ENCODE measurements around the gene PLPP1. TPM values are rescaled to one million over a fixed set of nuclear protein-coding genes. Genes with fewer than 3 reads are reported as not detected.

PLPP1 gene
- total and polyA plus RNA-seq, 4 experiments from 2014 or later, result 6.1 to 12.4 (median 8.6) TPM

DNA sequence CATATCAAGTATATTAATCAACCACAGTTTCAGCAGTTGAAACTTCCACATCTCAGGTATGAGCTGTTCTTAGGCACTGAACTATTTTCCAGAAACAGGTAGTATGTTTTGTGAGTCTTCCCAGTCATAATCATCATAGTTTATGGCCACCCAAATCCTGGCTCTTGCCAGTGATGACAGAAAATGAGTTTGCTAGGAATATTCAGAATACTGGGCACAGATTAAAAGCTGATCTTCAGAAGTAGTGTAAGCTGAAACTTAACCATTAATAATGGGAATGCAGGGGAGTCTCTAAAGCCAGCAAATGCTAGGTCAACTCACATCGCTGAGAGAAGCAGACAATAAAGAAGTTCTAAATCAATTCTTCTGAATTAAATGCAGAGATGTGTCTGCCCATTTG lies 64.5 kb downstream of the PLPP1 start:
- Histone ChIP-seq H3K27me3 (ENCODE audit: insufficient read depth, low read length) (no peaks in the 10 kb centered on the region), H3K27ac (ENCODE audit: low read depth, low read length) (no peak overlapping the region), H3K36me3 (ENCODE audit: insufficient read depth, low read length) (no peaks in the 10 kb centered on the region), H3K4me3 (ENCODE audit: low read length in 2 of 2) (no peak overlapping the region), H3K4me1 (ENCODE audit: insufficient read depth, low read length) (no peaks in the 10 kb centered on the region), H3K9me3 (ENCODE audit: control insufficient read depth in 1 of 2, low read length in 2 of 2) (no peaks in the 10 kb centered on the region)
- Mint-ChIP-seq H3K9me3 (peaks cover 0 to 3% (median 0%) of the 10 kb centered on the region in 8 donors), H3K27ac (peak overlapping the region in 1 of 7 donors; percentile 22), H3K4me1 (peaks cover 0 to 9% (median 0%) of the 10 kb centered on the region in 4 donors), H3K36me3 (peaks cover 11 to 21% of the 10 kb centered on the region in 2 donors), H3K27me3 (no peaks in the 10 kb centered on the region), H3K4me3 (no peak overlapping the region)
- ChIA-PET CTCF (ENCODE audit: partially characterized antibody) (no interaction called here), POLR2A (ENCODE audit: partially characterized antibody) (no interaction called here)
- intact Hi-C loops (cut with micrococcal nuclease), result no loop called here
- no peak for DNase-seq

DNA sequence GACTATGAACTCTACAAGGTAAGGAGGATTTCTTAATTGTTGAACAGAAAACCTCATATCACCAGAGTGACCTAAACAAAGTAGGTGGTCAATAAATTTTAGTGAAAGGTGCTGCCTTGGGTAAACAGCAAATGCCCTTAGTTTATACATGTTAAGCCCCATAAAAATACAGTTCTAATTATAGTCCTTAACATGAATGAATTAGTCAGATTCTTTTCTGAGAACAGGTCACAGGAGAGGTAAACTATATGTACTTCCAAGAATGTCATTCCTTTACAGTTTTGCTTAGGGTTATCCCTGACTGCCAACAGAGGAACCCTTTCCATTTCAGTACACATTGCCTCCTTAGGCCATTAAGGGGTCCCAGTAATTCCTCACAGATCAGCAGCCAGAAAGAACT lies 64.9 kb downstream of the PLPP1 start:
- Mint-ChIP-seq H3K4me1 (peaks cover 0 to 9% (median 0%) of the 10 kb centered on the region in 4 donors), H3K27ac (no peak overlapping the region), H3K9me3 (peaks cover 0 to 3% (median 0%) of the 10 kb centered on the region in 8 donors), H3K27me3 (no peaks in the 10 kb centered on the region), H3K4me3 (no peak overlapping the region), H3K36me3 (peaks cover 11 to 21% of the 10 kb centered on the region in 2 donors)
- intact Hi-C loops (cut with micrococcal nuclease), result no loop called here
- DNase-seq, result no peak
- no peaks in the 10 kb centered on the region for H3K4me1 ChIP-seq (ENCODE audit: insufficient read depth, low read length)
- no peak overlapping the region for H3K4me3 ChIP-seq (ENCODE audit: low read length in 2 of 2)
- H3K27ac ChIP-seq (ENCODE audit: low read depth, low read length), result no peak overlapping the region
- no peaks in the 10 kb centered on the region for H3K36me3 ChIP-seq (ENCODE audit: insufficient read depth, low read length)
- no peaks in the 10 kb centered on the region for H3K27me3 ChIP-seq (ENCODE audit: insufficient read depth, low read length)
- ChIA-PET POLR2A (ENCODE audit: partially characterized antibody) (no interaction called here), CTCF (ENCODE audit: partially characterized antibody) (no interaction called here)
- no peaks in the 10 kb centered on the region for H3K9me3 ChIP-seq (ENCODE audit: control insufficient read depth in 1 of 2, low read length in 2 of 2)

DNA sequence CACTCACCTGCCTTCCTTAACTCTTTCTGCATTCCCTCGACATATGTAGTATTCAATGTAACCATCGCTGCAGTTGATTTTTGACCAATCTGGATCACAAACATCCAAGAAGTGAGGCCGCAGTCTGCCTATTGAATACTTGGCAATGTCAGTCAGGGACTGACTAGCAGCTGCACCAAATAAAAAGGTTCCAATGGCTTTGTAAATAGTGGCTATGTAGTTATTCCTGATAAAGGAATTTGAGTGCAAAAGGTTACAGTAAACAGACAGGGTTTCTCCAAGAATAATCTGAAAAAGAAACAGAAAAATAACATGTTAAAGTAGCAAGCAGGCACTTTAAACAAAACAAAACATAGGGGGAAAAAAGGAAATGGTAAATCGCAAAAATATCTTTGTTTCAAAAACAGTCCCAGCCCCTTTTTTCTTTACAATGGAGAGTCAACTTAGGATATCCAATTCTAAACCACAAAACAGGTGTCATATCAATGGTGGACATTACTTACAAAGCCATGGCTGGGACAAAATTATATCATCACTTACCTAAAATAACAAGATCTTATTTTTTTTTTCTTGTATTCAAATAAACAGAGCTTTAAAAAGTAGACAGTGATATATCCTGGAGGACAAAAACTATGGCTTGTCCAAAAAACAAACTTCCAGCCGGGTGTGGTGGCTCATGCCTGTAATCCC lies 66.8 kb downstream of the PLPP1 start:
- Histone ChIP-seq H3K27ac (ENCODE audit: low read depth, low read length) (no peak overlapping the region), H3K4me3 (ENCODE audit: low read length in 2 of 2) (no peak overlapping the region), H3K9me3 (ENCODE audit: control insufficient read depth in 1 of 2, low read length in 2 of 2) (no peaks in the 10 kb centered on the region), H3K27me3 (ENCODE audit: insufficient read depth, low read length) (no peaks in the 10 kb centered on the region), H3K36me3 (ENCODE audit: insufficient read depth, low read length) (no peaks in the 10 kb centered on the region), H3K4me1 (ENCODE audit: insufficient read depth, low read length) (no peaks in the 10 kb centered on the region)
- Mint-ChIP-seq H3K4me3 (no peak overlapping the region), H3K27me3 (no peaks in the 10 kb centered on the region), H3K9me3 (peaks cover 0 to 3% (median 0%) of the 10 kb centered on the region in 8 donors), H3K27ac (no peak overlapping the region), H3K36me3 (peaks cover 11 to 28% of the 10 kb centered on the region in 2 donors), H3K4me1 (peaks cover 0 to 9% (median 0%) of the 10 kb centered on the region in 4 donors)
- ChIA-PET POLR2A (ENCODE audit: partially characterized antibody) (interaction anchor here (0.6 kb wide), 1 partner anchor 1048 kb away, joined by 4 read pairs; no protein-coding TSS in a partner anchor), CTCF (ENCODE audit: partially characterized antibody) (no interaction called here)
- intact Hi-C loops (cut with micrococcal nuclease), result no loop called here
- DNase-seq, result no peak

DNA sequence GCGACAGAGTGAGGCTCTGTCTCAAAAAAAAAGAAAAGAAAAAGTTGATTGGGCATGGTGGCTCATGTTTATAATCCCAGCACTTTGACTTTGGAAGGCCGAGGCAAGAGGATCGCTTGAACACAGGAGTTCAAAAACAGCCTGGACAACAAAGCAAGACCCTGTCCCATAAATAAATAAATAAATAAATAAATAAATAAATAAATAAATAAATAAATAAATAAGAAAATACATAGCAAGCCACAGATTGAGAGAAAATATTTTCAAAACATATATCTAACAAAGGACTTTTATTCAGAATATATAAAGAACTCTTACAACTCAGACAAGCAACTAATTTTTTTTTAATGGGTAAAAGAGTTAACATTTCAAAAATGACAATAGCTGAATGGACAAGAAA lies 71.2 kb downstream of the PLPP1 start:
- Histone ChIP-seq H3K4me3 (ENCODE audit: low read length in 2 of 2) (no peak overlapping the region), H3K27me3 (ENCODE audit: insufficient read depth, low read length) (no peaks in the 10 kb centered on the region), H3K9me3 (ENCODE audit: control insufficient read depth in 1 of 2, low read length in 2 of 2) (no peaks in the 10 kb centered on the region), H3K4me1 (ENCODE audit: insufficient read depth, low read length) (no peaks in the 10 kb centered on the region), H3K36me3 (ENCODE audit: insufficient read depth, low read length) (no peaks in the 10 kb centered on the region), H3K27ac (ENCODE audit: low read depth, low read length) (no peak overlapping the region)
- ChIA-PET CTCF (ENCODE audit: partially characterized antibody) (interaction anchor here (1.0 kb wide), 1 partner anchor 10 kb away, joined by 3 read pairs; no protein-coding TSS in a partner anchor), POLR2A (ENCODE audit: partially characterized antibody) (no interaction called here)
- H3K4me3 Mint-ChIP-seq, result no peak overlapping the region
- no peak overlapping the region for H3K27ac Mint-ChIP-seq
- intact Hi-C loops (cut with micrococcal nuclease), result no loop called here
- no peaks in the 10 kb centered on the region for H3K27me3 Mint-ChIP-seq
- peaks cover 0 to 3% (median 0%) of the 10 kb centered on the region in 8 donors for H3K9me3 Mint-ChIP-seq
- no peak for DNase-seq
- H3K4me1 Mint-ChIP-seq, result peaks cover 0 to 7% (median under 1%) of the 10 kb centered on the region in 4 donors
- peaks cover 11 to 29% of the 10 kb centered on the region in 2 donors for H3K36me3 Mint-ChIP-seq

DNA sequence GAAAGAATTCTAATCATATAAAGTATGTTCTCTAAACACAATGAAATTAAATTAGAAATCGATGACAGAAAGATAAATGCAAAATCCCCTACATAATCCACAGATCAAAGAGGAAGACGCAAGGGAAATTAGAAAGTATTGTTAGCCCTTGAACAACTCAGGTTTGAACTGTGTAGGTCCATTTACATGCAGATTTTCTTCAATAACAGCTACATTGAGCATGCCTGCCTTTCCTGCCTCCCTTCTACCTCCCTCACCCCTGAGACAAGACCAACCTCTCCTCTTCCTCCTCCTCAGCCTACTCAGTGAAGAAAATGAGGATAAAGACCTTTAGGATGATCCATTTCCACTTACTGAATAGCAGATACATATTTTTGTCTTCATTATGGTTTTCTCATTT lies 75.2 kb downstream of the PLPP1 start:
- Histone ChIP-seq H3K36me3 (ENCODE audit: insufficient read depth, low read length) (no peaks in the 10 kb centered on the region), H3K4me3 (ENCODE audit: low read length in 2 of 2) (no peak overlapping the region), H3K9me3 (ENCODE audit: control insufficient read depth in 1 of 2, low read length in 2 of 2) (no peaks in the 10 kb centered on the region), H3K27ac (ENCODE audit: low read depth, low read length) (no peak overlapping the region), H3K4me1 (ENCODE audit: insufficient read depth, low read length) (no peaks in the 10 kb centered on the region), H3K27me3 (ENCODE audit: insufficient read depth, low read length) (no peaks in the 10 kb centered on the region)
- Mint-ChIP-seq H3K4me3 (no peak overlapping the region), H3K4me1 (peaks cover 0 to 1% (median under 1%) of the 10 kb centered on the region in 4 donors), H3K27ac (no peak overlapping the region), H3K27me3 (no peaks in the 10 kb centered on the region), H3K9me3 (no peaks in the 10 kb centered on the region), H3K36me3 (peaks cover 5 to 18% of the 10 kb centered on the region in 2 donors)
- POLR2A ChIA-PET (ENCODE audit: partially characterized antibody), result no interaction called here
- intact Hi-C loops (cut with micrococcal nuclease), result no loop called here
- CTCF ChIA-PET (ENCODE audit: partially characterized antibody), result no interaction called here
- DNase-seq, result no peak

DNA sequence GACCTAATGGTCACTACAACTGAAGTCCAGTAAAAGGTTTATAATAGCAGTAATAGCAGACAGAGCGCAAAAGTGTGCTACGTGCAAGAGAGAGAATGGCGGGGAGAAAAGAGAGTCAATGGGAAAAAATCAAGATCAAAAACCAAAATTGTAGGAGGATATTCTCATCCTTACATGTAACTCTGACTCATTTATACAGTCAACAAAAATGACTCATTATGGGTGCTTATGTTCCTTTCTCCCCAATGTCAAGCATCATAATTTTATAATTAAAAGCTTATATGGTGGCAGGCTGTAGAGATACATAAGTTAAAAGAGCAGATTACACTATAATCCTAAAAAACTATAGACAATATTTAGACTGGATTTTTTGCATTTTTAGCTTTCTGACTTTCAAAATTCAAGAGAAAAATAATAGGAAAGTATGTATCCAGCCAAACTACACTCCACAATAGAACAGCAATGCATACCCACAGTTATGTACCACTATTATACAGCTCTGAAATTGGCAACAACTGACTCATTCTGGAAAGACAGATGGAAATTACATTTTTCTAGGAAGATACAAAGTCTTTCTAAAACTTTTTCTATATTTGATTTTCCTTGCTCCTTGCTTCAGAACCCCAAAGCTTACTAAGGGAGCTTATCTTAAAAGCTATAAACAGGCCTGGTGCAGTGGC lies 78.4 kb downstream of the PLPP1 start:
- H3K27ac ChIP-seq (ENCODE audit: low read depth, low read length), result no peak overlapping the region
- peaks cover 10% of the 10 kb centered on the region in 2 donors for H3K36me3 Mint-ChIP-seq
- no peaks in the 10 kb centered on the region for H3K27me3 Mint-ChIP-seq
- no peaks in the 10 kb centered on the region for H3K9me3 Mint-ChIP-seq
- intact Hi-C loops (cut with micrococcal nuclease), result no loop called here
- H3K27ac Mint-ChIP-seq, result no peak overlapping the region
- no peak overlapping the region for H3K4me3 ChIP-seq (ENCODE audit: low read length in 2 of 2)
- H3K4me1 Mint-ChIP-seq, result peaks cover 0 to 1% (median 0%) of the 10 kb centered on the region in 4 donors
- DNase-seq, result no peak
- no peaks in the 10 kb centered on the region for H3K9me3 ChIP-seq (ENCODE audit: control insufficient read depth in 1 of 2, low read length in 2 of 2)
- ChIA-PET CTCF (ENCODE audit: partially characterized antibody) (interaction anchor here (1.2 kb wide), 1 partner anchor 15 kb away, joined by 3 read pairs; no protein-coding TSS in a partner anchor), POLR2A (ENCODE audit: partially characterized antibody) (no interaction called here)
- H3K4me3 Mint-ChIP-seq, result no peak overlapping the region
- no peaks in the 10 kb centered on the region for H3K36me3 ChIP-seq (ENCODE audit: insufficient read depth, low read length)
- H3K27me3 ChIP-seq (ENCODE audit: insufficient read depth, low read length), result no peaks in the 10 kb centered on the region
- H3K4me1 ChIP-seq (ENCODE audit: insufficient read depth, low read length), result no peaks in the 10 kb centered on the region

DNA sequence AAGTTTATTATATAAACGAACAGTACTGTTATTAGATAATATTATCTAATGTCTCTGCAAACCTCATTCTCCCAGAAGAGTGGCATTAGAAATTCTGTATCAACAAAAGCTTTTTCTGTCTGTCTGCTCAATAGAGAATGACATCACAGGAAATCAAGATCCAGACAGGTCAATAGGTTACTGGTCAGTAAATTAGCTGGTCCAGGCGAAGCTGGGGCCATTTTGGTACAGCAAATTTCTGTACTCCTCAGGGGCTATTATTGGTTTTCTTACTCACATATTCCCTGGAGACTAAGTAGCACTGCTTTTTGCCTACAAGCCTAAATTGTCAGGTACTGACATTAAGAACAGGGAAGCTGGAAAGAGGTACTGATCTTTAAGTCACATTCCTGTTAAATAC lies 80.5 kb downstream of the PLPP1 start:
- ChIA-PET POLR2A (ENCODE audit: partially characterized antibody) (no interaction called here), CTCF (ENCODE audit: partially characterized antibody) (interaction anchor here (1.6 kb wide), 1 partner anchor 27 kb away, joined by 3 read pairs; no protein-coding TSS in a partner anchor)
- DNase-seq, result no peak
- Histone ChIP-seq H3K4me1 (ENCODE audit: insufficient read depth, low read length) (no peaks in the 10 kb centered on the region), H3K27ac (ENCODE audit: low read depth, low read length) (no peak overlapping the region), H3K36me3 (ENCODE audit: insufficient read depth, low read length) (no peaks in the 10 kb centered on the region), H3K27me3 (ENCODE audit: insufficient read depth, low read length) (no peaks in the 10 kb centered on the region), H3K4me3 (ENCODE audit: low read length in 2 of 2) (no peak overlapping the region), H3K9me3 (ENCODE audit: control insufficient read depth in 1 of 2, low read length in 2 of 2) (no peaks in the 10 kb centered on the region)
- H3K9me3 Mint-ChIP-seq, result no peaks in the 10 kb centered on the region
- no peak overlapping the region for H3K27ac Mint-ChIP-seq
- intact Hi-C loops (cut with micrococcal nuclease), result no loop called here
- peaks cover 12 to 19% of the 10 kb centered on the region in 2 donors for H3K36me3 Mint-ChIP-seq
- no peak overlapping the region for H3K4me3 Mint-ChIP-seq
- peaks cover 0 to 1% (median 0%) of the 10 kb centered on the region in 4 donors for H3K4me1 Mint-ChIP-seq
- H3K27me3 Mint-ChIP-seq, result no peaks in the 10 kb centered on the region

All from CD4-positive, alpha-beta memory T cell (primary cell).